Sciatic nerve (tissue), 2 donors: ENCODE results near the gene EMILIN2. TPM values are rescaled to one million over a fixed set of nuclear protein-coding genes. Genes with fewer than 3 reads are reported as not detected.
"Not testable (repeated sequence)": the region's sequence is repeated elsewhere in the genome, so short reads cannot be mapped to it uniquely, and the experiment has no call there.

Source experiments
- ATAC-seq: fragments of 200-7000 bp; cut with Tn5 transposase; one replicate; pipeline ENCODE4 v1.9.1; 2020; ENCODE audit warnings: mild to moderate bottlenecking, moderate library complexity
- DNase-seq: peaks from one replicate; pipeline ENCODE4 v3.0.0-alpha.2; 2020; ENCODE audit warnings: low spot score
- intact Hi-C: fragments of 100-400 bp; cut with DNase I; formaldehyde crosslinking; loops from one replicate; pipeline ENCODE4 v1.14.2; 2022
- total RNA-seq: library from RNA; stranded (reverse); fragmentation: NEBNext Ultra II Directional; extraction: Animal tissue kit (Norgen Biotek cat#: 25700); gene quantifications from one replicate; pipeline ENCODE4 v1.2.1, GENCODE V29; 2021
- donor health status: DM: no; HTN: no; CAD: no.
- donor health status: DM: no; HTN: no; CAD: no.

Gene EMILIN2
- total RNA-seq, 1 donor from 2014 or later, result 25.1 TPM

DNA sequence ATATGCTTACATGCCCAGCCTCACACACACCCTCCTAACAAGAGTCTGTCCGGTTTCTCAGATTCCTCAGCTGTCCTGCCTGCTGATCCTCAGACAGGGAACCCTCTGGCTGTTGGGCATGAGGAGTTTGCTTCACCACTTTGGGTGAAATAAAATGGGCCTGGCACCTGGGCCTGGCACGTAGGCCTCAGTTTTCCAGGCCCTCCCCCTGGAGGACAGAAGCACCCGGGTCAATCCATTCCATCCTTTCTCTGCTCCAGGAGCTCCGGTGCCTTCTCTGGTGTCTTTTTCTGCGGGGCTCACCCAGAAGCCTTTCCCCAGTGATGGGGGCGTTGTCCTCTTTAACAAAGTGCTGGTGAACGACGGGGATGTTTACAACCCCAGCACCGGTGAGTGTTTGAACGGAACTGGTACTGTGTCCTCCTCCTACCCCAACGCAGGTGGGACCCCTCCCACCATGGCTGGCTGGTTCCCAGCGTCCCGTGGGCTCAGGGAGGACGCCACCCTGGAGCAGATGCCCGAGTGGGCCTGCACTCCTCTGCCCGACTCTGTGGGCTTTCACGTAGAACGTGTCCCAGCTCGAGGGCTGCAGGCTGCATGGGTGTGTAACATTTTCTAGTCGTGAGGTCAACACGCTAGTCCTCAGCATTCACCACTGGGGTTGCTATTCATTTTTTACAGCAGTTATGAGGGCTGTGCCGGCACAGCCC is 62.8 kb downstream of the EMILIN2 start:
- intact Hi-C loops, result loop anchor here (10.0 kb wide), 1 partner anchor 135 kb away; no protein-coding TSS in a partner anchor
- ATAC-seq (no peak), DNase-seq (no peak)

GRCh38 chr18:2910261-2910660 is 63.5 kb downstream of the EMILIN2 start:
- intact Hi-C loops, result no loop called here
- DNase-seq (no peak), ATAC-seq (no peak)

GRCh38 chr18:2910751-2911425 is 64.1 kb downstream of the EMILIN2 start:
- ATAC-seq, result no peak
- no peak for DNase-seq
- intact Hi-C loops, result no loop called here

GRCh38 chr18:2911533-2911932 is 64.7 kb downstream of the EMILIN2 start:
- no peak for ATAC-seq
- no peak for DNase-seq
- intact Hi-C loops, result no loop called here

DNA sequence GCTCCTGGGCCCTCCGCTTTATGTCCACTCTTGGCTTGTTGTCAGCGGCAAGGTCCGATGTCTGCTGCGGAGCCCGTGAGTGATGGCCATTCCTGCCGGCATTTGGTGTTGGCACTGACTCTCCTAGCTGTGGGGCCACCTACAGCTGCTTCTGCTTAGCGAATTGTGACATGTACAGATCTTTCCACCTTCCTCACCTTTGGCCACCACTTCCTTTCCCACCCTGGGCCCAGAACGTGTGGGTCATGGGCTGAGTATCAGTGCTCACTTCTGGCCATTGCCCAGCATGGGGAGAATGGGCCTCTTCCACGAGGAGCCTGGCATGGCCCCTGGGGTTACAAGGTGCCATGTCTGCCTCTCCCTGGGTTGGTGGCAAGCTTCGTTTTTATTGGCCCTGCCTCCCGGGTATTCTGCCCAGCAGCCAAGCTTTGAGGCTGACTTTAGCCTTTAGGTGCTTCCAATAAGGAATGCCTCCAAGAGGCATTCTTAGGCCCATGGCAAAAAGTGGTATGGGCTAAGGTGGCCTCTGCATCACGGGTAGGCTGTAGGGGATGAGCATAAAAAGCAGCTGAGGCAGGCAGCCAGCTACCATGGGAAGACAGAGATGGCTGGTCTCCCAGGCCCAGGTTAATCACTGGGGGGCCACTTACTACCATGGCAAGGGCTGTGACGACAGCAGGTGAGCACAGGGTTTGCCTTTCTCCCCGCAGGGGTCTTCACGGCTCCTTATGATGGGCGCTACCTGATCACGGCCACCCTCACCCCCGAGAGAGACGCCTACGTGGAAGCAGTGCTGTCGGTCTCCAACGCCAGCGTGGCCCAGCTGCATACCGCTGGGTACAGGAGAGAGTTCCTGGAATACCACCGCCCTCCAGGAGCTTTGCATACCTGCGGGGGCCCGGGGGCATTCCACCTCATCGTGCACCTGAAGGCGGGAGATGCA is 65.8 kb downstream of the EMILIN2 start:
- DNase-seq, result no peak
- intact Hi-C loops, result no loop called here
- no peak for ATAC-seq

GRCh38 chr18:2913398-2914005 is 66.7 kb downstream of the EMILIN2 start:
- ATAC-seq (peak; percentile 8), DNase-seq (no peak)

GRCh38 chr18:2914185-2914880 is 67.5 kb downstream of the EMILIN2 start:
- ATAC-seq (peak; percentile 78), DNase-seq (no peak)
- intact Hi-C loops, result no loop called here

More at GRCh38 chr18:2913398-2914005, 66.7 kb downstream of the EMILIN2 start:
- intact Hi-C loops, result no loop called here

DNA sequence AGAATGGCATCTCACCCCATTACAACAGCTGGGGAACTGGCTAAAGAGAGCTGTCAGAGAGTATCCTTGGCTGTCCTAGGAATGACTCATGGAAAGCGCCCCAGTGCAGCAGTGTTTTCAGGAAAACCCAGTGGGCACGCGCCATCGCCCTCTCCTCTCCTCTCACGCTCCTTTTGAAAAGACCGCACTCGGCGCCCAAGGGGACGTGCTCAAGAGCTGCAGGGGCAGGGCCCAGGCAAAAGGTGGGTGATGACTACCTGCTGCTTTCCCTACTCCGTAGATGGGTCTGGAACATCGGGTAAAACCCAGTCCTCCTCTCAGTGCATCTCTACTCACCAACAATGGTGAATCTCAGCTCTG is 68.1 kb downstream of the EMILIN2 start:
- intact Hi-C loops, result no loop called here
- ATAC-seq, result peak; percentile 63
- no peak for DNase-seq

- ATAC-seq, DNase-seq: not testable (repeated sequence)
These were observed 68.7 kb downstream of the EMILIN2 start for GRCh38 chr18:2915486-2915885.

GRCh38 chr18:2916184-2916583 is 69.4 kb downstream of the EMILIN2 start:
- ATAC-seq (no peak), DNase-seq (no peak)
- intact Hi-C loops, result no loop called here

More at GRCh38 chr18:2915486-2915885, 68.7 kb downstream of the EMILIN2 start:
- intact Hi-C loops, result not testable (repeated sequence)

- ATAC-seq (no peak), DNase-seq (no peak)
- intact Hi-C loops, result no loop called here
These were observed 70.6 kb downstream of the EMILIN2 start for GRCh38 chr18:2917259-2918047.

- ATAC-seq (no peak), DNase-seq (no peak)
- intact Hi-C loops, result no loop called here
These were observed 72.2 kb downstream of the EMILIN2 start for GRCh38 chr18:2918761-2919550.

- intact Hi-C loops, result no loop called here
- DNase-seq, result no peak
- no peak for ATAC-seq
These were observed 72.8 kb downstream of the EMILIN2 start for GRCh38 chr18:2919600-2919999.

DNA sequence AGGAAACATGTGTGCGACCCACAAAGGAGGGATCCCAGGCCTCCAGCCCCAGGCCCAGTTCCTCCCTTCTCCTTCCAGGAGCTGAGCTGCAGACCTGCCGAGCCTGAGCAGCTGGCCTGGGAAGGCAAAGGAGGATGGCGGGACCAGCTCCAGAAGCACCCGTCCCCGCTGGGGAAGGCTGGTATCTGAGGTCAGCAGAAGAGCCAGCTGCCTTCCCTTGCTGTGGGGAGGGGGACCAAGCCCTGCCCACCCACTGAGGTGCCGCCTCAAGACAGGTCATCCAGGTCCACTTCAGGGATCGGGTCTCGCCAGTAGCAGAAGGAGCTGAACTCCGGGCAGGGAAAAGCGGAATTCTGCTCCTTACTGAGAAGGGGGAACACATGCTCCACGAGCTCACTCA is 73.2 kb downstream of the EMILIN2 start:
- intact Hi-C loops, result no loop called here
- ATAC-seq, result no peak
- no peak for DNase-seq

DNA sequence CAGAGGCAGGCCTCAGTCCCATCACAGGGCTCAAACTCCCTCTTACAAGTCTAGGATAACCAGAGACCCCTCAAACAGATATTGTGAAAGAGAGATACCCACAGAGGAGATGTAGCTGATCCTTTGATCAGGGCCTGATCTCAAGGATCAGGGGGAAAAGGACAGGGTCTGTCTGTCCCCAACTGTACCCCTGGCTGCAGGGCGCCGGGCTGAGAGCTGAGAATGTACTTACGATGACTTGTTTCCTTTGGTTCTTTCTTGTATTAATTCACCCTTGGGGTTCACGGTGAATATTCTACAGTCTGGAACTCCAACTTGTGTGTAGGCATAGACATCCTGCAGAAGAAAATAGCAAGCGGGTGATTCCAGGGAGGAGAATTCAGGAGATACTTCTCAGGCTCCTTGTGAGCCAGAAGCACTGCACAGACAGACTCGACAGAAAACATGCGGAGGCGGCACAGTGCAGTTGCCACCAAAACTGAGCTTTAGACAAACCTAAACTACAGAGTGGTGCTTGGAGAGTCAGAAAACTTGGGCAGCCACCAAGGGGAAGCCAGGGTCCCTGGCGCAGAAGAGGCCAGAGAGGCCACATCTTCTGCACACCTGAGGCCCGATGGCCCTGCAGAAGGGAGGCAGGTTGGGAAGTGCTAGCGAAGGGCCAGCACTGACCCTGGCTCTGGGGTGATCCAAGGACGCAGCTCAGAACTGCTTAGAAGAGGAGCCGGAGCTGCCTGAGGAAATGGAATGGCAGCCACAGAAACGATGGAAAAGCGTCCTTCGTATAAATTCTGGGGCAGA is 73.9 kb downstream of the EMILIN2 start:
- ATAC-seq (no peak), DNase-seq (no peak)
- intact Hi-C loops, result no loop called here

GRCh38 chr18:2921778-2922177 is 75.0 kb downstream of the EMILIN2 start:
- intact Hi-C loops, result no loop called here
- ATAC-seq, result no peak
- no peak for DNase-seq
